GM12891 (cell line): ENCODE data around the gene YIF1B.

ENCODE experiments used
- DNase-seq: peaks from one replicate; pipeline ENCODE4 v3.0.0; 2011; ENCODE audit warnings: low spot score; ENCODE audit not compliant: insufficient read length
- FAIRE-seq: peaks from 2 replicates; lab custom pipeline; 2011; peaks lifted over from hg19 to GRCh38; lab: Jason Lieb, UNC
- PAX5 ChIP-seq: IDR thresholded peaks from 2 replicates; pipeline ENCODE4 v1.6.1; 2011; ENCODE audit warnings: low read length, moderate library complexity, mild to moderate bottlenecking; ENCODE audit not compliant: insufficient read depth, severe bottlenecking
- POLR2A ChIP-seq: IDR thresholded peaks from 2 replicates; pipeline ENCODE4 v1.6.1; 2011; ENCODE audit warnings: low read depth, low read length, control low read depth
- POLR2AphosphoS5 ChIP-seq: IDR thresholded peaks from 2 replicates; pipeline ENCODE4 v1.6.1; 2011; ENCODE audit warnings: low read depth, low read length, control low read depth
- POU2F2 ChIP-seq: IDR thresholded peaks from 2 replicates; pipeline ENCODE4 v1.6.1; 2011; ENCODE audit warnings: low read depth, mild to moderate bottlenecking, control low read depth, low read length, moderate library complexity
- SPI1 ChIP-seq: IDR thresholded peaks from 2 replicates; pipeline ENCODE4 v1.6.1; 2011; ENCODE audit warnings: low read depth, low read length, control low read depth
- TAF1 ChIP-seq: IDR thresholded peaks from 2 replicates; pipeline ENCODE4 v1.6.1; 2011; ENCODE audit warnings: low read depth, low read length, control low read depth

Gene YIF1B

GRCh38 chr19:38306236-38306635 lies 9.5 kb downstream of the YIF1B start:
- DNase-seq (no peak), FAIRE-seq (no peak)
- TF ChIP-seq POLR2A (no peak), SPI1 (no peak), POU2F2 (no peak)

GRCh38 chr19:38304866-38305429 lies 10.8 kb downstream of the YIF1B start:
- no peak for FAIRE-seq
- TF ChIP-seq PAX5 (no peak), POLR2A (no peak), TAF1 (no peak), POU2F2 (no peak)

GRCh38 chr19:38304352-38304865 lies 11.3 kb downstream of the YIF1B start:
- no peak for TF ChIP-seq POLR2A
- no peak for TF ChIP-seq POU2F2
- TF ChIP-seq PAX5: no peak
- no peak for TF ChIP-seq POLR2AphosphoS5
- no peak for TF ChIP-seq SPI1
- TF ChIP-seq TAF1: no peak
- no peak for DNase-seq
- no peak for FAIRE-seq

More at GRCh38 chr19:38304866-38305429, 10.8 kb downstream of the YIF1B start:
- no peak for DNase-seq

GRCh38 chr19:38303517-38304351 lies 12.0 kb downstream of the YIF1B start, which contains the start of gene C19orf33:
Gene C19orf33 (plus strand): TSS chr19:38304251. CDS start chr19:38304262, 11 bp downstream.
- TF ChIP-seq TAF1: no peak
- TF ChIP-seq PAX5: no peak
- TF ChIP-seq POU2F2: no peak
- no peak for TF ChIP-seq SPI1
- TF ChIP-seq POLR2A: no peak
- no peak for TF ChIP-seq POLR2AphosphoS5
- DNase-seq: no peak
- no peak for FAIRE-seq

- no peak for DNase-seq
- TF ChIP-seq PAX5: no peak
- TF ChIP-seq POLR2AphosphoS5: no peak
- TF ChIP-seq POLR2A: no peak
- TF ChIP-seq SPI1: no peak
- no peak for TF ChIP-seq TAF1
- FAIRE-seq: no peak
Measured at GRCh38 chr19:38298821-38299680, 16.7 kb downstream of the YIF1B start.

- no peak for TF ChIP-seq POLR2A
- no peak for TF ChIP-seq SPI1
- no peak for TF ChIP-seq POLR2AphosphoS5
- no peak for TF ChIP-seq TAF1
- TF ChIP-seq PAX5: no peak
- no peak for TF ChIP-seq POU2F2
- DNase-seq (no peak), FAIRE-seq (no peak)
Measured at GRCh38 chr19:38294090-38294489, 21.7 kb downstream of the YIF1B start.

GRCh38 chr19:38293281-38293680 lies 22.5 kb downstream of the YIF1B start:
- no peak for DNase-seq
- no peak for FAIRE-seq
- no peak for TF ChIP-seq POLR2A
- no peak for TF ChIP-seq PAX5
- TF ChIP-seq SPI1: no peak
- no peak for TF ChIP-seq POLR2AphosphoS5
- no peak for TF ChIP-seq POU2F2
- no peak for TF ChIP-seq TAF1

- no peak for DNase-seq
Measured at GRCh38 chr19:38291855-38292254, 23.9 kb downstream of the YIF1B start.

GRCh38 chr19:38290631-38291147 lies 25.1 kb downstream of the YIF1B start:
- no peak for TF ChIP-seq POU2F2
- no peak for TF ChIP-seq SPI1
- no peak for TF ChIP-seq PAX5
- no peak for TF ChIP-seq POLR2A
- TF ChIP-seq POLR2AphosphoS5: no peak
- TF ChIP-seq TAF1: no peak
- FAIRE-seq: no peak
- DNase-seq: no peak

More at GRCh38 chr19:38291855-38292254, 23.9 kb downstream of the YIF1B start:
- TF ChIP-seq POLR2AphosphoS5 (no peak), PAX5 (no peak), TAF1 (no peak), SPI1 (no peak), POU2F2 (no peak), POLR2A (no peak)
- FAIRE-seq: no peak
